HCT116 (cell line): ENCODE data around the gene GRK5. TPM values are rescaled to one million over a fixed set of nuclear protein-coding genes. Genes with fewer than 3 reads are reported as not detected.
"Not testable (repeated sequence)": the region's sequence is repeated elsewhere in the genome, so short reads cannot be mapped to it uniquely, and the experiment has no call there.

ENCODE experiments used
- ATAC-seq: fragments of 200-7000 bp; cut with Tn5 transposase; 2 replicates; pipeline ENCODE4 v1.9.1; 2020; ENCODE audit warnings: mild to moderate bottlenecking, moderate library complexity
- BruUV-seq: library from RNA; stranded (reverse); fragments of 400-500 nt; replicated peaks from 2 replicates; lab custom pipeline; 2021; lab: Mats Ljungman, UMichigan
- CTCF ChIA-PET: fragments of 300-600 bp; sonication (Branson Sonifier 250); formaldehyde crosslinking; loops from one replicate; lab custom pipeline; 2021; ENCODE audit warnings: antibody characterized with exemption; lab: Charles Lee
- POLR2A ChIA-PET: fragments of 300-600, 350-600 bp; sonication (Branson Sonifier 250); formaldehyde crosslinking; loops from one replicate; lab custom pipeline; 2021; ENCODE audit warnings: antibody characterized with exemption; lab: Charles Lee
- RAD21 ChIA-PET, 2 experiments: fragments of 300-600 bp; sonication (Branson Sonifier 250); formaldehyde crosslinking; loops; one replicate each; lab custom pipeline; 2023; ENCODE audit warnings: low total read pairs in 2 of 2; ENCODE audit not compliant: uncharacterized antibody in 2 of 2, unreplicated experiment in 2 of 2, low non-redundant PET in 1 of 2; lab: Charles Lee
- DNase-seq: peaks from one replicate; pipeline ENCODE4 v3.0.0-alpha.2; 2010; ENCODE audit warnings: low read depth, low spot score
- H2AFZ ChIP-seq: fragments of 200-600 bp; shearing (Covaris generic), sonication (generic); 2 replicates; pipeline ENCODE4 v1.6.1; 2017; ENCODE audit warnings: low read depth, mixed run types, mixed read lengths, antibody characterized with exemption, low read length; ENCODE audit not compliant: poor library complexity, severe bottlenecking
- H3K27ac ChIP-seq: 2 replicates; pipeline ENCODE4 v1.5.1; 2012; ENCODE audit warnings: low read depth, low read length
- H3K27me3 ChIP-seq: fragments of 200-600 bp; sonication (generic); 2 replicates; pipeline ENCODE4 v1.6.1; 2016; ENCODE audit warnings: mixed run types, low read length, mixed read lengths; ENCODE audit not compliant: insufficient read depth
- H3K36me3 ChIP-seq, 2 experiments: fragments of 200-500 bp in 1 of 2; fragments of 200-600 bp in 1 of 2; sonication (Bioruptor generic) in 1 of 2; sonication (generic) in 1 of 2; 2 replicates each; pipeline versions ENCODE4 v1.5.1 to v1.6.1; 2014 to 2016; ENCODE audit warnings: low read length in 2 of 2, inconsistent platforms in 1 of 2, mixed read lengths in 1 of 2, mixed run types in 1 of 2; ENCODE audit not compliant: insufficient read depth in 2 of 2, control insufficient read depth in 1 of 2
- H3K4me1 ChIP-seq, 2 experiments: fragments of 200-600 bp in 1 of 2; sonication (generic) in 1 of 2; 2 replicates each; pipeline versions ENCODE4 v1.5.1 to v1.6.1; 2012 to 2017; ENCODE audit warnings: low read length in 2 of 2, inconsistent platforms in 1 of 2, mild to moderate bottlenecking in 1 of 2, mixed read lengths in 1 of 2, mixed run types in 1 of 2, moderate library complexity in 1 of 2; ENCODE audit not compliant: insufficient read depth in 2 of 2, control insufficient read depth in 1 of 2
- H3K4me2 ChIP-seq: fragments of 200-600 bp; sonication (generic); 2 replicates; pipeline ENCODE4 v1.6.1; 2017; ENCODE audit warnings: mixed run types, low read length, mixed read lengths
- H3K4me3 ChIP-seq, 2 experiments: fragments of 200-600 bp in 1 of 2; sonication (generic) in 1 of 2; replicated peaks in 1 of 2; 2 replicates each; pipeline ENCODE4 v1.5.1; 2011 to 2016; ENCODE audit warnings: low read length in 2 of 2, control low read depth in 1 of 2, low read depth in 1 of 2, mild to moderate bottlenecking in 1 of 2, mixed read lengths in 1 of 2, mixed run types in 1 of 2
- H3K79me2 ChIP-seq: fragments of 200-600 bp; sonication (generic); 2 replicates; pipeline ENCODE4 v1.6.1; 2017; ENCODE audit warnings: mild to moderate bottlenecking, mixed run types, low read length, moderate library complexity, mixed read lengths; ENCODE audit not compliant: insufficient read depth
- H3K9ac ChIP-seq: fragments of 200-600 bp; sonication (generic); 2 replicates; pipeline ENCODE4 v1.6.1; 2016; ENCODE audit warnings: low read length, mixed read lengths
- H3K9me2 ChIP-seq: fragments of 200-600 bp; sonication (generic), shearing (Covaris generic); 2 replicates; pipeline ENCODE4 v1.6.1; 2017; ENCODE audit warnings: mixed run types, mild to moderate bottlenecking, moderate library complexity; ENCODE audit not compliant: insufficient read depth
- H3K9me3 ChIP-seq, 2 experiments: fragments of 200-500 bp in 1 of 2; fragments of 200-600 bp in 1 of 2; sonication (Bioruptor generic) in 1 of 2; sonication (generic) in 1 of 2; 2 replicates each; pipeline ENCODE4 v1.6.1; 2014 to 2017; ENCODE audit warnings: low read length in 2 of 2, mixed read lengths in 2 of 2, inconsistent platforms in 1 of 2, low read depth in 1 of 2, mild to moderate bottlenecking in 1 of 2, mixed run types in 1 of 2, moderate library complexity in 1 of 2; ENCODE audit not compliant: control insufficient read depth in 1 of 2, insufficient read depth in 1 of 2
- H4K20me1 ChIP-seq: fragments of 200-600 bp; sonication (generic), shearing (Covaris generic); 2 replicates; pipeline ENCODE4 v1.6.1; 2017; ENCODE audit warnings: mixed run types, mild to moderate bottlenecking, moderate library complexity; ENCODE audit not compliant: insufficient read depth
- YY1 ChIP-seq: IDR thresholded peaks from 2 replicates; pipeline ENCODE4 v1.6.1; 2011; ENCODE audit warnings: low read length, low read depth, moderate library complexity, mild to moderate bottlenecking; ENCODE audit not compliant: insufficient replicate concordance; ENCODE audit errors: extremely low read depth
- intact Hi-C: fragments of 100-400 bp; cut with micrococcal nuclease; formaldehyde crosslinking; loops from 2 replicates; pipeline ENCODE4 v1.10.0; 2022
- total RNA-seq: library from RNA; stranded (reverse); gene quantifications from one replicate; pipeline ENCODE4 v1.2.1, GENCODE V29; 2021; ENCODE audit not compliant: unreplicated experiment

Gene GRK5
- total RNA-seq, 1 experiment from 2014 or later, result 7.3 TPM

- Histone ChIP-seq H3K4me3 (no peak overlapping the region), H3K36me3 (no peaks in the 10 kb centered on the region), H3K9me3 (no peaks in the 10 kb centered on the region), H4K20me1 (no peaks in the 10 kb centered on the region), H3K79me2 (no peaks in the 10 kb centered on the region), H3K4me1 (peaks cover 7 to 34% of the 10 kb centered on the region in 2 experiments; a peak in 3 of 4 replicates), H3K9ac (no peak overlapping the region), H3K4me2 (no peak overlapping the region), H3K27me3 (no peaks in the 10 kb centered on the region), H3K9me2 (no peaks in the 10 kb centered on the region), H3K27ac (no peak overlapping the region), H2AFZ (no peak overlapping the region)
- POLR2A ChIA-PET, result no interaction called here
- DNase-seq (no peak), ATAC-seq (no peak)
- CTCF ChIA-PET, result no interaction called here
- TF ChIP-seq YY1, result no peak
- RAD21 ChIA-PET, result no interaction called here
- intact Hi-C loops, result no loop called here
- BruUV-seq, result no TSS peak
These were observed 24.3 kb downstream of the GRK5 start for GRCh38 chr10:119231654-119232053.

GRCh38 chr10:119232439-119232838, 25.1 kb downstream of the GRK5 start:
- CTCF ChIA-PET, POLR2A ChIA-PET, H3K9me2 ChIP-seq, RAD21 ChIA-PET, H3K79me2 ChIP-seq, H4K20me1 ChIP-seq, intact Hi-C loops, H3K4me2 ChIP-seq, H3K4me3 ChIP-seq, BruUV-seq, H3K27me3 ChIP-seq, H3K9me3 ChIP-seq, H3K9ac ChIP-seq, DNase-seq, H2AFZ ChIP-seq, H3K36me3 ChIP-seq, H3K27ac ChIP-seq, ATAC-seq: not testable (repeated sequence)
- peaks cover 11 to 42% of the 10 kb centered on the region in 2 experiments; a peak in 3 of 4 replicates for H3K4me1 ChIP-seq
